Colonic mucosa (tissue), 4 donors: ENCODE data around the gene DGKZ. TPM values are rescaled to one million over a fixed set of nuclear protein-coding genes. Genes with fewer than 3 reads are reported as not detected.

Source experiments
- DNase-seq: peaks from one replicate; pipeline ENCODE4 v3.0.0-alpha.2; 2020
- H3K27ac ChIP-seq: fragments of 200-600 bp; one replicate; pipeline ENCODE4 v1.8.0; 2021
- H3K27me3 ChIP-seq: fragments of 200-600 bp; one replicate; pipeline ENCODE4 v1.8.0; 2021
- H3K36me3 ChIP-seq: fragments of 200-600 bp; one replicate; pipeline ENCODE4 v1.8.0; 2021
- H3K4me1 ChIP-seq: fragments of 200-600 bp; one replicate; pipeline ENCODE4 v1.8.0; 2021; ENCODE audit warnings: mild to moderate bottlenecking
- H3K4me3 ChIP-seq: fragments of 200-600 bp; one replicate; pipeline ENCODE4 v1.8.0; 2021
- H3K9ac ChIP-seq, 2 donors: one replicate each; pipeline ENCODE4 v1.7.0; 2013; ENCODE audit warnings: control low read depth in 2 of 2, low read depth in 2 of 2, low read length in 2 of 2
- H3K9me3 ChIP-seq: fragments of 200-600 bp; one replicate; pipeline ENCODE4 v1.8.0; 2021
- CTCF ChIP-seq: fragments of 200-600 bp; IDR thresholded peaks from one replicate; pipeline ENCODE4 v1.8.0; 2022; ENCODE audit warnings: antibody characterized with exemption, mild to moderate bottlenecking
- intact Hi-C: fragments of 100-400 bp; cut with DNase I; formaldehyde crosslinking; loops from one replicate; pipeline ENCODE4 v1.14.1; 2022
- total RNA-seq, 2 donors: library from RNA; stranded (reverse); fragmentation: NEBNext Ultra II Directional in 1 of 2; extraction: Animal tissue kit (Norgen Biotek cat#: 25700) in 1 of 2; gene quantifications; one replicate each; pipeline ENCODE4 v1.2.1, GENCODE V29; 2021
- donor health status: healthy.
- donor health status: DM: no; HTN: no; CAD: no.
- donor health status: DM: no; HTN: no; CAD: no.

DGKZ gene
- total RNA-seq, 2 donors from 2014 or later, result 42.7 to 83.8 TPM

DNA sequence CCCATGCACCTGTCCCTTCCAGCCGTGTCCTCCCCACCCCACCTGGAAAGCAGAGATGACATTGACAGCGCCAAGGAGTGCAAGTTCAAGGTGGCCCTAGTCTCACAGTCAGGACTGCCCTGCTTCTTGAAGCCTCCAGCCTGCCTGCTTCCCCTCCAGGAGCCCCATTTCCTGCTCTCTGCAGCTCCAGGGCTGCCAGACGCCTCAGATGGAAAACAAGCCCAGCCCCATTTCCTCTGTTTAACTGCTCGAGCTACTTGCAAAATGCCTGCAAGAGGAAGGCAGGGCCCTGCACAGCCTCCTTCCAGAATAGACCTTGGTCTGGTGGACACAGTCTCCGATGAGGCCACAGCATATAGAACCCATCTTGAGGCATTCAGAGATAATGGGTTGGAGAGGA, 5.0 kb upstream of the DGKZ start:
- no peak overlapping the region for H3K27ac ChIP-seq
- H3K36me3 ChIP-seq, result no peaks in the 10 kb centered on the region
- H3K9ac ChIP-seq, result peak overlapping the region in 1 of 2 donors; percentile 14
- intact Hi-C loops, result no loop called here
- no peak overlapping the region for H3K4me3 ChIP-seq
- no peaks in the 10 kb centered on the region for H3K9me3 ChIP-seq
- no peak for TF ChIP-seq CTCF
- H3K4me1 ChIP-seq, result no peaks in the 10 kb centered on the region
- DNase-seq, result no peak
- no peaks in the 10 kb centered on the region for H3K27me3 ChIP-seq

DNA sequence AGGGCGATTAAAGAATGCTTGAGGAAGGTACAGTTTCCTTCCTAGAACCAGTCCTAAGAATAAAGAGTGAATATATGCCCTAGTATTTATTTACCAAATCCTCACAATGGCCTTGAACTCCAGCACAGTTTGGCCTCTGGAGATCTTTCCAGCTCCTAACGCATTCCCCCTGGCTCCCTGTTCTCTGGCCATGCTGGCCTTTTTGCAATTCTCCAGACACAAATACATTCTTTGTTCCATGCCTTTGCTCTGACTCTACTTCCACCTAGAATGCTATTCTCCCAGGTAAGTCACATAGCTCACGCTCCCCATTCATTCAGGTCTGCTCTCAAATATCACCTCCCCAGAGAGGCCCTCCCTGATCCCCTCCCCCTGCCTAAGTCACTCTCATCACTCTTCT, 3.7 kb upstream of the DGKZ start:
- Histone ChIP-seq H3K27me3 (no peaks in the 10 kb centered on the region), H3K9me3 (no peaks in the 10 kb centered on the region), H3K27ac (no peak overlapping the region), H3K4me3 (no peak overlapping the region), H3K9ac (no peak overlapping the region), H3K4me1 (no peaks in the 10 kb centered on the region), H3K36me3 (no peaks in the 10 kb centered on the region)
- no peak for DNase-seq
- no peak for TF ChIP-seq CTCF
- intact Hi-C loops, result no loop called here

- Histone ChIP-seq H3K9me3 (no peaks in the 10 kb centered on the region), H3K9ac (peak overlapping the region; percentile 16 to 32), H3K4me1 (peaks cover 8% of the 10 kb centered on the region), H3K4me3 (peak overlapping the region; percentile 26), H3K36me3 (no peaks in the 10 kb centered on the region), H3K27ac (peak overlapping the region; percentile 4), H3K27me3 (no peaks in the 10 kb centered on the region)
- no peak for DNase-seq
- intact Hi-C loops, result no loop called here
- no peak for TF ChIP-seq CTCF
These were observed 2.1 kb upstream of the DGKZ start for GRCh38 chr11:46345131-46345597.

GRCh38 chr11:46345881-46346484, 1.3 kb upstream of the DGKZ start:
- H3K9ac ChIP-seq, result peak overlapping the region; percentile 32 to 44
- H3K27me3 ChIP-seq, result no peaks in the 10 kb centered on the region
- H3K4me1 ChIP-seq, result peaks cover 8% of the 10 kb centered on the region
- H3K36me3 ChIP-seq, result no peaks in the 10 kb centered on the region
- DNase-seq, result no peak
- no peaks in the 10 kb centered on the region for H3K9me3 ChIP-seq
- H3K4me3 ChIP-seq, result peak overlapping the region; percentile 26
- peak overlapping the region; percentile 4 for H3K27ac ChIP-seq
- no peak for TF ChIP-seq CTCF
- intact Hi-C loops, result no loop called here

GRCh38 chr11:46347637-46348311, 511 bp downstream of the DGKZ start:
- H3K9ac ChIP-seq, result peak overlapping the region; percentile 91 to 93
- peak overlapping the region; percentile 44 for H3K27ac ChIP-seq
- DNase-seq, result peak; percentile 43
- intact Hi-C loops, result no loop called here
- no peaks in the 10 kb centered on the region for H3K9me3 ChIP-seq
- H3K4me3 ChIP-seq, result peak overlapping the region; percentile 95
- no peak for TF ChIP-seq CTCF
- H3K27me3 ChIP-seq, result no peaks in the 10 kb centered on the region
- H3K36me3 ChIP-seq, result no peaks in the 10 kb centered on the region
- H3K4me1 ChIP-seq, result peaks cover 17% of the 10 kb centered on the region
